Uterus (tissue), 2 donors: ENCODE data around the gene ERCC1.

Experiments
- POLR2A ChIP-seq, 2 donors: fragments of 450-650 bp; IDR thresholded peaks; one replicate each; pipeline ENCODE4 v1.6.1; 2016; ENCODE audit warnings: antibody characterized with exemption in 2 of 2, mild to moderate bottlenecking in 1 of 2, moderate library complexity in 1 of 2
- TF ChIP-seq, protein P1 (sequence below), 4 experiments: fragments of 200-600 bp in 2 of 4; fragments of 450-650 bp in 2 of 4; sonication (generic) in 2 of 4; IDR thresholded peaks; one replicate each; pipeline ENCODE4 v1.5.1; 2016 to 2019; ENCODE audit warnings: antibody characterized with exemption in 4 of 4, mild to moderate bottlenecking in 2 of 4, moderate library complexity in 1 of 4

DNA sequence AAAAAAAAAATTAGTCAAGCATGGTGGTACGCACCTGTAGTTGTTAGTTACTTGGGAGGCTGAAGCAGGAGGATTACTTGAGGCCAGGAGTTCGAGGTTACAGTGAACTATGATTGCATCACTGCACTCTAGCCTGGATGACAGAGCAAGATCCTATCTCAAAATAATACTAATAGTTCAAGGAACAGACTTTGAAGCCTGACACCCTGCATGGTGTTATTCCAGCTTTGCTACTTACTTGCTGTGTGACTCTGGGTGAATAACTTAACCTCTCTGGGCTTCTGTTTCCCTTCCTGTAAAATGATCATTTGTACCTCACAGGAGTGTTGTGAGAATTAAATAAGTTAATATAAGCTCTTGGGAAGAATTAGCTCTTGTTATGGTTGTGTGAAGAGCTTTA is 40.6 kb upstream of the ERCC1 start:
- TF ChIP-seq, protein P1, sequence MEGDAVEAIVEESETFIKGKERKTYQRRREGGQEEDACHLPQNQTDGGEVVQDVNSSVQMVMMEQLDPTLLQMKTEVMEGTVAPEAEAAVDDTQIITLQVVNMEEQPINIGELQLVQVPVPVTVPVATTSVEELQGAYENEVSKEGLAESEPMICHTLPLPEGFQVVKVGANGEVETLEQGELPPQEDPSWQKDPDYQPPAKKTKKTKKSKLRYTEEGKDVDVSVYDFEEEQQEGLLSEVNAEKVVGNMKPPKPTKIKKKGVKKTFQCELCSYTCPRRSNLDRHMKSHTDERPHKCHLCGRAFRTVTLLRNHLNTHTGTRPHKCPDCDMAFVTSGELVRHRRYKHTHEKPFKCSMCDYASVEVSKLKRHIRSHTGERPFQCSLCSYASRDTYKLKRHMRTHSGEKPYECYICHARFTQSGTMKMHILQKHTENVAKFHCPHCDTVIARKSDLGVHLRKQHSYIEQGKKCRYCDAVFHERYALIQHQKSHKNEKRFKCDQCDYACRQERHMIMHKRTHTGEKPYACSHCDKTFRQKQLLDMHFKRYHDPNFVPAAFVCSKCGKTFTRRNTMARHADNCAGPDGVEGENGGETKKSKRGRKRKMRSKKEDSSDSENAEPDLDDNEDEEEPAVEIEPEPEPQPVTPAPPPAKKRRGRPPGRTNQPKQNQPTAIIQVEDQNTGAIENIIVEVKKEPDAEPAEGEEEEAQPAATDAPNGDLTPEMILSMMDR (IDR thresholded peaks at IDR 0.05), result no peak
- no peak for TF ChIP-seq POLR2A (IDR thresholded peaks at IDR 0.05)
